ENCODE measurements around the gene TGM4. TPM values are rescaled to one million over a fixed set of nuclear protein-coding genes. Genes with fewer than 3 reads are reported as not detected.

The TGM4 gene
- total and polyA plus RNA-seq, 2 donors from 2014 or later, result not detected

- H3K27ac ChIP-seq (ENCODE audit: low read depth in 2 of 2, low read length in 2 of 2), result no peak overlapping the region
- no peaks in the 10 kb centered on the region for H3K27me3 ChIP-seq (ENCODE audit: control insufficient read depth, insufficient read depth, low read length)
- FAIRE-seq (no peak), DNase-seq (no peak)
- peaks cover 0 to 4% (median 2%) of the 10 kb centered on the region in 3 donors for H3K4me1 ChIP-seq (ENCODE audit: control insufficient read depth in 2 of 3, insufficient read depth in 2 of 3, low read depth in 1 of 3, low read length in 3 of 3)
- TF ChIP-seq, protein P1, sequence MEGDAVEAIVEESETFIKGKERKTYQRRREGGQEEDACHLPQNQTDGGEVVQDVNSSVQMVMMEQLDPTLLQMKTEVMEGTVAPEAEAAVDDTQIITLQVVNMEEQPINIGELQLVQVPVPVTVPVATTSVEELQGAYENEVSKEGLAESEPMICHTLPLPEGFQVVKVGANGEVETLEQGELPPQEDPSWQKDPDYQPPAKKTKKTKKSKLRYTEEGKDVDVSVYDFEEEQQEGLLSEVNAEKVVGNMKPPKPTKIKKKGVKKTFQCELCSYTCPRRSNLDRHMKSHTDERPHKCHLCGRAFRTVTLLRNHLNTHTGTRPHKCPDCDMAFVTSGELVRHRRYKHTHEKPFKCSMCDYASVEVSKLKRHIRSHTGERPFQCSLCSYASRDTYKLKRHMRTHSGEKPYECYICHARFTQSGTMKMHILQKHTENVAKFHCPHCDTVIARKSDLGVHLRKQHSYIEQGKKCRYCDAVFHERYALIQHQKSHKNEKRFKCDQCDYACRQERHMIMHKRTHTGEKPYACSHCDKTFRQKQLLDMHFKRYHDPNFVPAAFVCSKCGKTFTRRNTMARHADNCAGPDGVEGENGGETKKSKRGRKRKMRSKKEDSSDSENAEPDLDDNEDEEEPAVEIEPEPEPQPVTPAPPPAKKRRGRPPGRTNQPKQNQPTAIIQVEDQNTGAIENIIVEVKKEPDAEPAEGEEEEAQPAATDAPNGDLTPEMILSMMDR (IDR thresholded peaks at IDR 0.05; ENCODE audit: borderline replicate concordance, extremely low read depth, insufficient read depth), result no peak
- H3K9me3 ChIP-seq (ENCODE audit: control insufficient read depth in 2 of 3, insufficient read depth in 1 of 3, low read length in 3 of 3), result no peaks in the 10 kb centered on the region
- intact Hi-C loops (cut with DNase I), result no loop called here
- no peak overlapping the region for H3K4me3 ChIP-seq (ENCODE audit: low read length in 3 of 3)
- H3K9ac ChIP-seq (ENCODE audit: low read length in 3 of 3), result no peak overlapping the region
- peaks cover 0 to 7% (median 6%) of the 10 kb centered on the region in 3 donors for H3K36me3 ChIP-seq (ENCODE audit: control insufficient read depth in 2 of 3, insufficient read depth in 3 of 3, low read length in 3 of 3)
These were observed 88.4 kb downstream of the TGM4 start for GRCh38 chr3:44962621-44963393.

DNA sequence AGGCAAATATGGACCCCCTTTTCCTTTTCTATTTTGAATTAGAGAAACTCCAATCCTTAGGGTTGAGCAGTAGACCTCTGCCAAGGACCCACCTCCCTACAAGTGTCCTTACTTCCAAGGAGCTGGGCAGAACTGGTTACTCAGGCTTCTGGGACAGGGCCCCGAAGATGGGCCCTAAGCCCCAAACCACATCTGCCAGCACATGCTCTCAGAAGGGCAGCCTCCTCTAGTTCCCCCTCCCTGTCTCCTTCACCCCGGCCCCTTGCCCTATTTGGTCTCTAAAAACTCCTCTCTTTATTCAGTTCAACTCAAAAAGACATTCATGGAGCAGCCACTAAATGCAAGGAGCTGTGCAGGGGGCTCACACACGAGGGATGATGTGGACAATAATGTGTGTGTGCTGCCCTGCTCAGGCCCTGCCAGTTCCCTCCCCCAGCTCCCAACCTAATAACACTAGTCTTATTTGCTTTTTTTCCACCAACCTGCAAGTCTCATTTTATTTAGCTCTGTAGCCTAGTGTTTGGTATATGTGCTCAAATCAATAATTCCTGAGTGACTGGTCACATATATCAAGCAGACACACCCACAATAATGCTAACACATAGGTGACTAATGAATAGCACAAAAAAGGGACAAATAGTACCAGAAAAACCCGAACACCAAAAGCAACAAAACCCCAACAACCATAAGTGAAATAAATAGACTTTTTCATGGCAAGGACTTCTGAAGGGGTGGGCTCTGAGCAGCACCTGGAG is 89.3 kb downstream of the TGM4 start:
- TF ChIP-seq, protein P1 (IDR thresholded peaks at IDR 0.05; ENCODE audit: borderline replicate concordance, extremely low read depth, insufficient read depth), result no peak
- H3K27me3 ChIP-seq (ENCODE audit: control insufficient read depth, insufficient read depth, low read length), result no peaks in the 10 kb centered on the region
- peaks cover 0 to 4% (median 3%) of the 10 kb centered on the region in 3 donors for H3K36me3 ChIP-seq (ENCODE audit: control insufficient read depth in 2 of 3, insufficient read depth in 3 of 3, low read length in 3 of 3)
- H3K9me3 ChIP-seq (ENCODE audit: control insufficient read depth in 2 of 3, insufficient read depth in 1 of 3, low read length in 3 of 3), result no peaks in the 10 kb centered on the region
- no peak for DNase-seq
- no peak for FAIRE-seq
- H3K27ac ChIP-seq (ENCODE audit: low read depth in 2 of 2, low read length in 2 of 2), result no peak overlapping the region
- H3K4me3 ChIP-seq (ENCODE audit: low read length in 3 of 3), result no peak overlapping the region
- H3K9ac ChIP-seq (ENCODE audit: low read length in 3 of 3), result no peak overlapping the region
- intact Hi-C loops (cut with DNase I), result no loop called here
- peaks cover 0 to 4% (median 2%) of the 10 kb centered on the region in 3 donors for H3K4me1 ChIP-seq (ENCODE audit: control insufficient read depth in 2 of 3, insufficient read depth in 2 of 3, low read depth in 1 of 3, low read length in 3 of 3)

Other genes with a start within 250 kb of the TGM4 start
- gene ZNF197, start 249.6 kb upstream of the TGM4 start, total RNA-seq, result 19.3 TPM
- gene ZNF197, start 249.6 kb upstream of the TGM4 start, polyA plus RNA-seq (ENCODE audit: insufficient read depth, low read depth, low replicate concordance), result 6.1 TPM
- gene ZNF35, start 225.9 kb upstream of the TGM4 start, total RNA-seq, result 11.6 TPM
- 2.6 TPM for gene ZNF35, start 225.9 kb upstream of the TGM4 start, polyA plus RNA-seq (ENCODE audit: insufficient read depth, low read depth, low replicate concordance)
- gene ZNF502, start 161.9 kb upstream of the TGM4 start, total RNA-seq, result 6.0 TPM
- gene ZNF502, start 161.9 kb upstream of the TGM4 start, polyA plus RNA-seq (ENCODE audit: insufficient read depth, low read depth, low replicate concordance), result 2.3 TPM
- 4.2 TPM for gene ZNF501, start 145.0 kb upstream of the TGM4 start, total RNA-seq
- gene ZNF501, start 145.0 kb upstream of the TGM4 start, polyA plus RNA-seq (ENCODE audit: insufficient read depth, low read depth, low replicate concordance), result 1.5 TPM
- gene KIAA1143, start 113.0 kb upstream of the TGM4 start, total RNA-seq, result 27.6 TPM
- gene KIAA1143, start 113.0 kb upstream of the TGM4 start, polyA plus RNA-seq (ENCODE audit: insufficient read depth, low read depth, low replicate concordance), result 8.3 TPM
- 0.72 TPM for gene KIF15, start 112.8 kb upstream of the TGM4 start, total RNA-seq
- 0.32 TPM for gene KIF15, start 112.8 kb upstream of the TGM4 start, polyA plus RNA-seq (ENCODE audit: insufficient read depth, low read depth, low replicate concordance)
- 17.7 TPM for gene TMEM42, start 12.7 kb upstream of the TGM4 start, total RNA-seq
- gene TMEM42, start 12.7 kb upstream of the TGM4 start, polyA plus RNA-seq (ENCODE audit: insufficient read depth, low read depth, low replicate concordance), result 33.6 TPM
- gene ZDHHC3, start 101.6 kb downstream of the TGM4 start, total RNA-seq, result 71.5 TPM
- gene ZDHHC3, start 101.6 kb downstream of the TGM4 start, polyA plus RNA-seq (ENCODE audit: insufficient read depth, low read depth, low replicate concordance), result 60.2 TPM
- 43.8 TPM for gene EXOSC7, start 101.6 kb downstream of the TGM4 start, total RNA-seq
- gene EXOSC7, start 101.6 kb downstream of the TGM4 start, polyA plus RNA-seq (ENCODE audit: insufficient read depth, low read depth, low replicate concordance), result 71.8 TPM
- gene CLEC3B, start 151.7 kb downstream of the TGM4 start, total RNA-seq, result 45.3 TPM
- gene CLEC3B, start 151.7 kb downstream of the TGM4 start, polyA plus RNA-seq (ENCODE audit: insufficient read depth, low read depth, low replicate concordance), result 284 TPM

Measured in kidney (tissue), 14 donors.